Right renal pelvis (tissue), 4 donors: ENCODE measurements around the gene NR3C2. TPM values are rescaled to one million over a fixed set of nuclear protein-coding genes. Genes with fewer than 3 reads are reported as not detected.

Experiments
- DNase-seq, 4 donors: peaks; one replicate each; pipeline ENCODE4 v3.0.0-alpha.2; 2013; ENCODE audit warnings: low read depth in 4 of 4, low spot score in 3 of 4, missing footprints in 1 of 4
- polyA plus RNA-seq, 4 donors: library from polyadenylated mRNA; unstranded; fragments of 120-200 nt; gene quantifications; one replicate each; pipeline ENCODE4 v1.2.1, GENCODE V29; 2013; ENCODE audit not compliant: insufficient read length in 4 of 4

The NR3C2 gene
- polyA plus RNA-seq, 4 donors: 14.1 to 19.1 (median 18.5) TPM

- DNase-seq: no peak
Measured at GRCh38 chr4:148061141-148061481, 381.1 kb downstream of the NR3C2 start.

GRCh38 chr4:148060264-148061140 is 381.7 kb downstream of the NR3C2 start:
- no peak for DNase-seq

GRCh38 chr4:148059617-148060180 is 382.5 kb downstream of the NR3C2 start:
- DNase-seq: no peak

- DNase-seq: no peak
Measured at GRCh38 chr4:148057984-148058859, 384.0 kb downstream of the NR3C2 start.

- no peak for DNase-seq
Measured at GRCh38 chr4:148057516-148057915, 384.7 kb downstream of the NR3C2 start.

- DNase-seq: no peak
Measured at GRCh38 chr4:148056879-148057278, 385.3 kb downstream of the NR3C2 start.

GRCh38 chr4:148055844-148056243 is 386.4 kb downstream of the NR3C2 start:
- no peak for DNase-seq

GRCh38 chr4:148054275-148054674 is 387.9 kb downstream of the NR3C2 start:
- DNase-seq: no peak

- DNase-seq: no peak
Measured at GRCh38 chr4:148053298-148054003, 388.8 kb downstream of the NR3C2 start.

- no peak for DNase-seq
Measured at GRCh38 chr4:148052448-148052847, 389.8 kb downstream of the NR3C2 start.

GRCh38 chr4:148051403-148051802 is 390.8 kb downstream of the NR3C2 start:
- DNase-seq: no peak

- no peak for DNase-seq
Measured at GRCh38 chr4:148048598-148048997, 393.6 kb downstream of the NR3C2 start.

- no peak for DNase-seq
Measured at GRCh38 chr4:148044912-148045352, 397.3 kb downstream of the NR3C2 start.

GRCh38 chr4:148044089-148044911 is 397.9 kb downstream of the NR3C2 start:
- no peak for DNase-seq

- no peak for DNase-seq
Measured at GRCh38 chr4:148041606-148042329, 400.4 kb downstream of the NR3C2 start.

GRCh38 chr4:148034813-148035212 is 407.4 kb downstream of the NR3C2 start:
- no peak for DNase-seq

GRCh38 chr4:148030193-148030873 is 411.9 kb downstream of the NR3C2 start:
- no peak for DNase-seq

GRCh38 chr4:148029781-148030180 is 412.4 kb downstream of the NR3C2 start:
- no peak for DNase-seq
